GM21390 (cell line): Measurements from ENCODE around the gene TGFBR3L.
A peak's percentile ranks its signal among the peaks of the same experiment; 100 is the strongest.
"Not testable (repeated sequence)": the region's sequence is repeated elsewhere in the genome, so short reads cannot be mapped to it uniquely, and the experiment has no call there.

Experiments
- ATAC-seq: cut with Tn5 transposase; IDR thresholded peaks from one replicate; pipeline ENCODE4 v1.9.1; 2021; ENCODE audit not compliant: unreplicated experiment

The TGFBR3L gene

DNA sequence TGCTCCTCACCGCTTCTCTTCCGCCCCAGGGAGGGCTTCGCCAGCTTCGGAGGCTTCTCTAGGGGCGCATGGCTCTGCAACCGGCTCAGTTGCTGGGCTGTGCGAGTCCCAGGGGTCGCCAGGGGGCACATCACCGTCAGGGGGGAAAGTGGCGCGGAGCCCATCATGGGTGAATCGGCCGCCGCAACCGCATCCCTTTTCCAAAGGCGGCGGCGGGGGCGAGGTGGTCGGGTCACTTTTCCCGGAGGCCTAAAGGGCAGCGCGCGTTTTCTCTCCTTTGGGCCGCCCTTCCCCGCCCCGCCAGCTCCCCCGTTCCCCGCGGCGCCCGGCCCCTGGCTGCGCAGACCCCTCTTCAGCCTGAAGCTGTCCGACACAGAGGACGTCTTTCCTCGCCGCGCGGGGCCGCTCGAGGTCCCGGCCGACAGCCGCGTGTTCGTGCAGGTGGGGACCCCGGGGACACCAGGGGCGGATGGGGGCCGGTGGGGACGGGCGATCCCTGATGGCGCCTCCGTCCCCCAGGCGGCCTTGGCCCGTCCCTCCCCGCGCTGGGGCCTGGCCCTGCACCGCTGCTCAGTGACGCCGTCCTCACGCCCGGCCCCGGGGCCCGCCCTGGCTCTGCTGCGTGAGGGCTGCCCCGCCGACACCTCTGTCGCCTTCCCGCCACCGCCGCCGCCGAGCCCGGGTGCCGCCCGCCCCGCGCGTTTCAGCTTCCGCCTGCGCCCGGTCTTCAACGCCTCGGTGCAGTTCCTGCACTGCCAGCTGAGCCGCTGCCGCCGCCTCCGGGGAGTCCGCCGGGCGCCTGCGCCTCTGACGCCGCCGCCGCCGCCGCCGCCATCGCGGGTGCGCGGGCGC is 1.7 kb downstream of the TGFBR3L start:
- no peak for ATAC-seq

GRCh38 chr19:7916955-7917266 is 2.3 kb downstream of the TGFBR3L start:
- no peak for ATAC-seq

DNA sequence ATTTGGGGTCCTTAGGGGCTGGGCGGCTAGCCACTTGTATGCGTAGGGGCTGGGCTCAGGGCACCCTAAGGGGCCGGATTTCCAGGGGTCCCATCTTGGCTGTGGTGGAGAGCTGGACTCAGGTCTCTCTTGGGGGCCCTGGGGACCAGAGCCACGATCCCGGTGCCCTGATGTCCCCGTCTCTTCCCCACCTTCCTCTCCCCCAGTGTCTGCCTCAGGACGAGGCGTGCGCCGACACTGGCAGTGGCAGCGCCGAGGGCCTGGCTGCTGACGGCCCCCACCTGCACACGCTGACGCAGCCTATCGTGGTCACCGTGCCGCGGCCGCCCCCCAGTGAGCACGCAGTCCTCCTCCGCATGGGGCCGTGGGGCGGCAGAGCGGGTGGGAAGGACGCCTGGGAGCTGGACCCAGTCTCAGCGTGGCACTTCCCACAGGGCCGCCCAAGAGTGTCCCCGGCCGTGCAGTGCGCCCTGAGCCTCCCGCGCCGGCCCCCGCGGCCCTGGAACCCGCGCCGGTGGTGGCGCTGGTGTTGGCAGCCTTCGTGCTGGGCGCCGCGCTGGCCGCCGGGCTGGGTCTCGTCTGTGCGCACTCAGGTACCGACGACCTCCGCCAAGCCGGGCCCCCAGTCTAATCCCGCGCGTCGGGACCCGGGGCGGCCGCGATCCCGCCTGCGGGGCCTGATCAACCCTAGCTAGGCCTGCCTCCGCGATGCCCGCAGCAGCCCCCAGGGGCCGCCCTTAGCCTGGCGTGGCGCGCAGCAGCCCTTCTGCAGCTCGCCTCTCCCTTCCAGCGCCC is 2.8 kb downstream of the TGFBR3L start:
- no peak for ATAC-seq

- ATAC-seq, result not testable (repeated sequence)
These were observed 3.5 kb downstream of the TGFBR3L start for GRCh38 chr19:7918062-7918614.

DNA sequence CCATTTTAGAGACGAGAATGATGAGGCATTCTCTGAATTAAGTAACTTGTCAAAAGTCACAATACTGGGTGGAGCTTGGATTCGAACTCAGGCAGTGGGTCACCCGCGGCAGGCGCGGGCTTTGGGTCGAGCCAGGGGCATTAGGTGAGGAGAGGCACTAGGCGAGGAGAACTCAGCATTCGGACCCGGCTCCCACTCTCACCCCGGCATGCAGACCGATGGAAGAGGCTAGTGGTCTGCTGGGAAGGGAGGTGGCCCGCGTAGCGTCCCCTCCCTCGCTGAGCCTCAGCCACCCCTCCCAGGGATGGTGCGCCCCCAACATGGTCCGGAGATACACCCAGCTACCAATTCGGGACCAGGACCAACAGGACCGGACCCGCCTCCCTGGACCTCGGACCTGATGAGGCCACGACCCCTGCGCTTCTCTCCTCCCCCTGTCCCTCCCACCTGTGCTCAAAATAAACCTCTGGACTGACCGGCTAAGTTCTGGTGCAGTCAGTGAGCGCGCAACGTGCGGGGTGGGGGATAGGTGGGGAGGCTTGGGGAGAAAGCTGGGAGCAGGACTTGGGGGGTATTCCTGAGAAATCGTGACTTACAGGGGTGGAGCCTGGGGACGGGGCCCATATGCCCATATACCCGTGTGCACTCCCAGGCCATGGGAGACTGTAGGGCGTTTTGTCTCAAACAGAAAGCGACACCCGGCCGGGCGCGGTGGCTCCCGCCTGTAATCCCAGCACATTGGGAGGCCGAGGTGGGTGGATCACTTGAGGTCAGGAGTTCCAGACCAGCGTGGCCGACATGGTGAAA is 4.2 kb downstream of the TGFBR3L start:
- ATAC-seq, result no peak

DNA sequence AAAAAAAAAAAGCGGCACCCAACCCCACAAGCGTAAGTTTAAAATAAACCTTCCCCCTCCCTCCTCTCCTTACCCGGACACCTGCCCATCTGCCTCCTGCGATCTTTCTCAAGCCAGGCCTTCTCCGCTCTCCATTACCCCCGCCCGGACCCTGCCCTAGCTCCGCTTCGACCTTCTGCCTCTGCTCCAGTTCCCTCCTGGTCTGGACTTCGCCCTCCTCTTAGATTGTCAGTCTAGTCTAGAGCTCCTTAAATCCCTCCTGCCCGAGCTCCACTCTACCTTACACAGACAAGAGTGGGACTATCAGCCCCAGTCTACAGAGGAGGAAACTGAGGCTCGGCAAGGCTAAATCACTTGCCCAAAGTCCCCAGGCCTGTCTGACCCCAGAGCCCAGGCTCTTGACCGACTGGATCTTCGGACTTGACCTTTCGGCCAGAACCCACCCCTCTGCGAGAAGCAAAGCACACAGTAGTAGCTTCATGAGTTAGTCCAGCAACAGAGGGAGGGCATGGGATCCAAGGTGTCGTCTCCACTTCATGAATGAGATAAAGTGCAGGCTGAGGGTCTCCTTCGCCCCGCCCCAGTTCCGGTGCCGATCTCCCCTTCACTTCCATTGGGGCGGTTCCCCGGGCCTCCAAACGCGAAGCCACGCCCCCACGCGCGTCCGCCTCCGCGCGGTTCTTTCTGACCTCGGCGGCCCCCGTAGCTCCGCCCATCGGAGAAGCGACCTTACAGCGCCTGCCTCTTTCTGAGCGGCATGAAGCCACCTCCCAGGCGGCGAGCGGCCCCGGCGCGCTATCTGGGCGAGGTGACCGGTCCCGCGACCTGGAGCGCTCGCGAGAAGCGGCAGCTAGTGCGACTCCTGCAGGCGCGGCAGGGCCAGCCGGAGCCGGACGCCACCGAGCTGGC is 5.2 kb downstream of the TGFBR3L start, which contains the start of gene SNAPC2:
Gene SNAPC2 (plus strand): TSS at position 729 of the 909 bp plus-strand sequence. CDS start 29 bp downstream, at position 758.
- peak; percentile 64 for ATAC-seq

DNA sequence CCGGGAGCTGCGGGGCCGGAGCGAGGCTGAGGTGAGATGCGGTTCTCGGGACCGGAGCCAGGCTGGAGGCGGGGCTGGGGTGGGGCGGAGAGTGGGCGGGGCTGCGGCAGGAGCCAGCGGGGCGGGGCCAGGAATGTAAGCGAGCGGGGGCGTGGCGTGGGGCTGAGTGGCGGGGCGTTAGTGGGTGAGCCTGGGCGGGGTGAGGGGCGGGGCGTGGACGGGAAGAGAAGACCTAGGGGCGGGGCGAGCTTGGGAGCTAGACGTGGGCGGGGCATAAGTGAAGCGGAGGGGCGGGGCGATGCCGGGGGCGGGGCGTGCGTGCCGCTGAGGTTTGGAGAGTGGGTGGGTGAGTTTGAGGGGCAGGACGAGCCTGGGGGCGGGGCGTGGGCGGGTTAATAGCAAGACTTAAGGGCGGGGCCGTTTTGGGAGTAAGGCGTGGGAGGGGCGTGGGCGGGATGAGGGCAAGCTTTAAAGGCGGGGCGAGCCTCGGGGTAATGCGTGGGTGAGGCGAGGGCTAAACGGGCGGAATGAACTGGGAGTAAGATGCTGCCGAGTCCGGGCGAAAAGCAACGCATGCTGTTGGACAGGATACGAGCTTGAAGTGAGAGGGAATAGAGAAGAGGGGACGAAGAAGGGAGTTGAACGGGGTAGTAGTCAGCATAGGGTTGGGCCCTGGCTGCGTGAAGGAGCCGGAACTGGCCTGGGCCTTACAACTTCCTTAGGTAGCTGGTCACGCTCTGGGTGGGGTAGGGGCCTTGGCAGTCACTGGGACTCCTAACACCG is 6.1 kb downstream of the TGFBR3L start:
- ATAC-seq, result peak; percentile 31

DNA sequence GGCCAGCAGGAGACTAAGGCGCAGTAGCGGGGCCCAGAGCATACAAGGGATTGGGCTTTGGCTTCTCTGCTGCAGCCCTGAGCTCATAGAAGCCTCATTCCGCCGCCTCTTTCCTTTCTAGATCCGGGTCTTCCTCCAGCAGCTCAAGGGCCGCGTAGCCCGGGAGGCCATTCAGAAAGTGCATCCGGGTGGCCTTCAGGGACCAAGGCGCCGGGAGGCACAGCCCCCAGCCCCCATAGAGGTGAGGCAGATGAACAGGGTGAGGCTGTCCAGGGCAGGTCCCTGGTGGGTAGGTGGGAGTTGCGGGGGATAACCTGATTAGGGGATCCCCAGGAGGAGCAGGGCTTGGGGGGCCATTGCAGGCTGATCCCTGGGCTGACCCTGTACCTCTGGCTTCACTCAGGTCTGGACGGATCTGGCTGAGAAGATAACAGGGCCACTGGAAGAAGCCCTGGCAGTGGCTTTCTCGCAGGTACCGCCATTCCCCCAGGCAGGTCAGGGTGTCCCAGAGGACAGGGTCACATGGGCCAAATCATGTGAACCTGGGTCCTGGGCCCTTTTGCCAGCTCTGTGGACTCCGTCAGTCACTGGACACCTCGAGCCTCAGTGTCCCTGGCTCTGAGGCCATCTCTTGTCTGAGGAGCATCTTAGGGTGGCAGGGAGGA is 6.8 kb downstream of the TGFBR3L start:
- no peak for ATAC-seq

- no peak for ATAC-seq
These were observed 7.6 kb downstream of the TGFBR3L start for GRCh38 chr19:7921967-7922835.

GRCh38 chr19:7922836-7923195 is 8.2 kb downstream of the TGFBR3L start:
- no peak for ATAC-seq

DNA sequence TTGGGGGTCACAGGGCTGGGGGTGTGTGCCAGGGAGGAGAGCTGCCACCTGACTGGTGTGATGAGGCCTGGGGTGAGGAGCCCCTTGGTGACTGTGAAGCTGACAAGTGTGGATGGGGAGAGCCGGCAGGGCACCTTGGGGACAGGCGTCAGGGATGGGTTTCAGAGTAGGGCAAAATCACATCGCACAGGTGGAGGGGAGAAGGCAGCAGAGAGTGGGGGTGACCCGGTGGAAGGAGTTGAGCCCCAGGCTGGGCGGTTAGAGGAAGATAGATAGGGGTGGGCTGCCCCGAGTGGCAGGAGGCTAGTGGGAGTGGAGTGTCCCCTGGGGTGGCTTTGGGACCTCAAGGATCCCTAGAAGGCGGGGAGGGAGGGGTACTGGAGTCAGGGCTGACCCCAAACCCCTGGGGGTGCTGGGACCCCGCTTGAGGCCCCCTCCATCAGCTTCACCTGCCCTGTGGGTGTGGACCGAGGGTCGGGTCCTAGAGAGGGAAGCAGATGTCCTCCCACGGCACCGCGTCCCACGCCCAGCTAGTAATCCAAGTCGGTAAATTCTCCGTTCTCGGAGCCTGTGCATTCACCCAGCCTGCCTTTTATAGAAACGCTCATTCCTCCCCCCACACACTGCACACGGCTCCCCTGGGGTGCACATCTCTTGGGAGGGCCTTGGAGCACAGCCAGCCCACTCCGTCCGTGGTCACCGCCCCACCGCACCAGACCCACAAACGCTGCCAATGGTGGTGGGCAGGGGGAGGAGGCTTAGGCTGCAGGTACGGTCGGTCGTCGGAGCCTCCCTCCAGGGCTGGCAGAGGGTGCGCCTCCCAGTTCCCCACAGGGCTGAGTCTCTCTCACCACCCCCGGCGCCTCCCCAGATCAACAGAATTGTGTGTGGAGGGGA is 8.9 kb downstream of the TGFBR3L start:
- ATAC-seq, result no peak

DNA sequence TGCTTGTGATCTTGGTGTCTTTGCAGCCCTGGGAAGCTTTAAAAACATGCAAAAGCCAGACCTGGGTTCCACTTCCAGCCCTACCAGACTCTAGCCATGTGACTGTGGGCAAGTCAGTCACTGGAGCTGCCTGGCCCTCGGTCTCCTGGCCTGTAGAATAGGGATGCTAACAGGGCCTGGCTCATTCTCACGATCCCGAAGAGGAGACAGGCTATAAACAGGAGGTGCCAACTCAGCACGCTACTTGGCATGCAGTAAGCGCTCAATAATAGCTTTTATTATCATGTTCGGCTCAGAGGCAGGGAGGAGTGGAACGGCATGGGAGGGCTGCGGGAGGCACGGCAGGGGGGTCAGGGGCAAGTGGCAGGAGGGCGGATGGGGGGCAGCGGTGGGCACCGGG is 9.6 kb downstream of the TGFBR3L start:
- no peak for ATAC-seq

GRCh38 chr19:7924651-7925170 is 10.1 kb downstream of the TGFBR3L start:
- ATAC-seq, result no peak

DNA sequence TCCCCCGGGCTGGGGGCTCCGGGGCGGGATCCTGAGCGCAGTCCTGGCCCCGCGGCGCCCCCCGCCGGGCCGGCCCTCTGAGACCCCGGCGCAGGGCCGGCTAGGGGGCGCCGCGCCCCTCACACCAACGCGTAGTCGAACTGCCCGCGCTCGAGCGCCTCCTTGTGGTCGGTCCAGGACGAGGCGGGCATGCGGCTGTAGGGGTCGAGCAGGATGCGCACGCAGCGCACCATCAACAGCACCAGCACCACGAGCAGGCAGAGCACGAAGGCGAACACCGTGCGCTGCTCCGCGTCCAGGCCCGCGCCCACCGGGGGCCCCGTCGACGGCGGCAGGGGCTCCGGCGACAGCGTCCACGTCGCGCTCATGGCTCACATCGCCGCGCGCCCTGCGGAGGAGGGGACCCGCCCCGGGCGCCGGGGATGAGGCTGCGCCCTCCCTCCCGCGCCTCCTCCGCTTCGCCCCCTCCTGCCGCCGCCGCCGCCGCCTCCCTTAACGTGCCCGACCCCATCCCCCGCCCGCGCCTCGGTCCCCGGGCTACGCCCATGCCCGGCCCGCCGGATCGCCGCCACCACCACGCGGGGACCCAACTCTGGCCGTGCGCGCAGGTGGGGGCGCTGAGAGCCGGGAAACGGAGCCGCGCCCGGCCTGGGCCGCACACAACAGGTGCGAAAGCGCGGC is 10.7 kb downstream of the TGFBR3L start:
- ATAC-seq, result no peak

DNA sequence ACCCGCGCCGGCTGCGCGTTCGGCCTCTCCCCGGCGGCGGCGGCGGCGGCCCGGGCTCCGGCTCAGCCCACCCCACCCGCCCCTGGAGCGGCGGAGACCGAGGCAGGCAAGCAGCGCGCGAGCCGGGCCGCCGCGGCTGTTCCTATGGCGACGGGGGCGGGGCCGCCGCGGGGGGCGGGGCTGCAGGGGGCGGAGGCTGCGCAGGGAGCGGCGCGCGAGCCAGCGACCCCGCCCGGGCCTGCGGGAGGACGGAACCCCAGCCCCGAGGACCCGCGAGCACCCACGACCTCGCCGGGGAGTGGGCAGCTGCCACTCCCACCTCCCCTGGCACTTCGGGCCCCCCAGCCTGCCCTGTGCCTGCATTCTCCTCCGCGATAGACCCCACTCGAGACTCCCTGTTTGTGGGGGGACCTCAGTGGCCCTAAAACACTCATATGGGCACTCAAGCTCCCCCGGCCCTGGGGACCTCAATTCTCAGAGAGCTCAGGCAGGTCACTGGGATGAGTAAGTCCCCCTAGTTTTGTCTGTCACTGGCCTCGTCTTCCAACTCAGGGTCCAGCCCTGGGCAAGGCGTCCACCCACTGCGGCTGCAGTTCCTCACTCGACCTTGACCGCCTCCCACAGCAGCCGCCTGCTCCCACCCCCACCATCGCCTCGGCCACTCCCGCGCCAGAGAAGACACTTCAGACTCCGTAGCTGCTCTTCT is 11.5 kb downstream of the TGFBR3L start, which contains the start of gene CTXN1:
Gene CTXN1 (minus strand): TSS at position 115 of the 706 bp plus-strand sequence. CDS start 597 bp downstream, outside the sequence.
- ATAC-seq, result no peak
